HG02981 (cell line): ENCODE measurements around the gene ANKRD1.

Experiments
- ATAC-seq: cut with Tn5 transposase; IDR thresholded peaks from one replicate; pipeline ENCODE4 v1.9.1; 2021; ENCODE audit warnings: mild to moderate bottlenecking, moderate library complexity; ENCODE audit not compliant: unreplicated experiment

ANKRD1 gene

DNA sequence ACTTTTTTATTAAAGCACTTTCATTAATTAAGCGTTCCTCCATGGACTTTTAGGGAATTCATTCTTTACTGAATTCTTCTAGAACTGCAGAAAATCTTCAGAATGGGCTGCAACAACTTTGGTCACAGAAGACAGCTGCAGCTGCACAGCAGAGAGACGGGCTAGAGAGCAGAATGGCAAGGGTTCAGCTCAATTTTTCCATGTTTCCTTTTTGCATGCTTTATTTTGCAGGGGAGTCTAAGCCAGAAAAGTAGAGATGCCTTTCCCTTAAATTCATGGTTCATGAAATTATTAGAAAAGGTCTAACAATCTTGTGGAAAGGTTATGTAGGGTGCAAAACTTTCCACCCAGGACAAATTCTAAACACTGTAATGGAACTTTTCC, 15.4 kb upstream of the ANKRD1 start:
- no peak for ATAC-seq

- no peak for ATAC-seq
Observed at GRCh38 chr10:90935581-90936275, 14.8 kb upstream of the ANKRD1 start.

DNA sequence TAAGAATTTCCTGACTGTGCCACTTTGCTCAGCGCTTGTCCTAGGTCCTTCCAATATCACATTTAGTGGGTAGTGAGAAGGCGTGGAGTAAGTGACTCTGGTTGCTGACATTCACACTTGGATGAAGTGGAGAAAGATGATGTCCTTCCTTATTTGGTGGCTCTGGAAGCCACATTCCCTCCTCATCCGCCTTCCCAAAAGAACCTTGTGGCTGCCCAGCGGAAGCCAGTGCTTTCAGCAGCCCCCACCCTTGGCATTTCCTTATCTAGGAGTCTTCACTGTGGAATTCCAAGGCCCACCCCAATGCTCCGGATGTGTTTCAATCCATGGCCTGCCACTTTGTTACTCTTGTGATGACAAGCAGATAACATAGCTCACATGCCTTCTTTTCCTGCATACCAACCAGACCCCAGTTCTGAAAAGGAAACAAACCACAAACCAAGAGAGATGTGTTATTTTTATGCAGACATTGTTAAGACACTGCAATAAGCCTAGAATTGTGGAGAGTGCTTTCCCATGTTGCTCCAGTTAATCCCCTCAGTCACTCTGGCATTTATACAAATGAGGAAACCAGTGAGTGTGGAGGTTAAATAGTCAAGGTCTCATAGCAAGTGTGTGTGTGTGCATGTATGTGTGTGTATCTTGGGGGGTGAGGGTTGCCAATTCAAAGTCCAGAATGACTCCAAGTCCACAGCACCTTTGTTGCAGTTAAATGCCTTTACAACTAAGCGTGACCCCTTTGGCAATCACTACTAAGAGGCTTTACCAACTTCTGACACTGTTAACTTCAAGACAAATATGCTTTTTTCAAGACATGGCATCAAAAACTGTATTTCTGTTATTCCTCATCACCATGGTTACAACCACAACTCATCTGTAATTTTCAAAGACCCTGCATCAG, 10.3 kb upstream of the ANKRD1 start:
- ATAC-seq: no peak

- ATAC-seq: no peak
Observed at GRCh38 chr10:90930070-90930837, 9.4 kb upstream of the ANKRD1 start.

GRCh38 chr10:90929179-90929578, 8.3 kb upstream of the ANKRD1 start:
- no peak for ATAC-seq

- no peak for ATAC-seq
Observed at GRCh38 chr10:90927293-90927692, 6.4 kb upstream of the ANKRD1 start.

DNA sequence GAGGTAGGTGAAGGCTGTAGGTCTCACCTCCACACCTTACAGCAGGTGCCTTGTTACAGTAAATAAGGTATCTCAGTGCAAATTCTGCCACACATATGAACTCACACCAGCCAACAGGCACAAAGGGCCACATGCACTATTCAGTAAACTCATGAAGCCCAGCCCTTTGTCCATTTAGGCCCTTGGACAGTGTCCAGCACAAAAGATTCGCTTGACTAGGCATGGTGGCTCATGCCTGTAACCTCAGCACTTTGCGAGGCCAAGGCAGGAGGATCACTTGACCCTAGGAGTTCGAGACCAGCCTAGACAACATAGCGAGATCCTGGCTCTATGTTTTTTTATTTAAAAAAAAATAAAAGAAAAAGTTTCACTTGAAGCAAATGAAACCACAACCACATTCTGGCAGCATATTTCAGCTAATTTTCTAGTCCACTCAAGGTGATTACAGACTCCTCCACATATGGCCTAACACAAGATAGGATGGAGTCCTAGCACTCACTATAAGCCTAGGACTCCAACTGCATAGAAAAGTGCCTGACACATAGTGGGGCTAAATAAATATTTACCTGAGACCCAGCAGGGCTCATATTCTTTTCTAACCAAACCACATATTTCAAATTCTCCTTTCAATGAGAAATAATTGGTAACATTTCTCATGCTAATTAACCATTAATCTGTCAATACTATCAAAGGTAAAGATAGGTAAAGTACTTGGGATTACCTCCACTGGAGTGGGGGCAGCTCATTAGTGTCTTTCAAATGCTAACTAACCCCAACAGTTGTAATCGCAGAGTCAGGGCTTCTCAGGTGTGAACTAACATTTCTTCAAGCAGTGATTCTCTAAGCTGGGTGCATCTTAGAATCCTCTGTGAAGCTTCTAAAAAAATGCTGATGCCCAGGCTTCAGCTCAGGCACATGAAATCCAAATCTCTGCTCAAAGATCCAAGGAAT, 4.5 kb upstream of the ANKRD1 start:
- no peak for ATAC-seq

DNA sequence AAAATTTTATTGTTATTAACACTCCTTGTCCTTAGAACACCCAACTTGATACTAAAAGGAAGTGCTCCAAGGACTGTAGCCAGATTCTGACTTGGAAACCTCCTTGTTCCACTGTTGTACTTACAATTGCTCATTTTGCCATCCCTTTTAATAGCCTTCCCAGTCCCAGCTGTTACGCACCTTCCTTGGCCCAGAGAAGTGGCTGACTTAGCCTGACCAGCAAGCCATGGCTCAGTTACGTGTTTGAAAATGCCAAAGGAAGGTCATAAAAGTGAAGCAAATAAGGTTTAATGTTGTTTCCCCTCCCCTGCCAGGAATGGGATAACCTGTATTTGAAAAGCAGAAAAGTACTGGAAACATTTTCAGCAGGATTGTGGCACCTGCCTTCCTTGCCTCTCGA, 3.7 kb upstream of the ANKRD1 start:
- no peak for ATAC-seq

- no peak for ATAC-seq
Observed at GRCh38 chr10:90923111-90923731, 2.3 kb upstream of the ANKRD1 start.

DNA sequence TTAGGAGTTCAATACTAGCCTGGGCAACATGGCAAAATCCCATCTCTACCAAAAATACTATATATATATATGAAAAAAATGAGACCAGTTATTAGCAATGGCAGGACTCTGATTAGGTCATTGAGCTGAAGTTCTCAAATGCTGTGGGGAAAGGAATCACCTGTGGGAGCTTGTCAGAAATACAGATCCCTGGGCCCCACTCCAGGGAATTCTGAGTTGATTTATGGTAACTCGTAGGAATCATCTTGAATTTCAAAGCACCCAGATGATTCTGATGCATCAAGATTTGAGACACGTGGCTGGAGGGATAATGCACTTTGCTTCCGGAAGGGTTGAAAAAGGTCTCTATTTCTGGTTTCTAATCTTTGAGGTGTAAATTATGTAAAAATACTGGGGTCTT, 1.0 kb upstream of the ANKRD1 start:
- no peak for ATAC-seq

DNA sequence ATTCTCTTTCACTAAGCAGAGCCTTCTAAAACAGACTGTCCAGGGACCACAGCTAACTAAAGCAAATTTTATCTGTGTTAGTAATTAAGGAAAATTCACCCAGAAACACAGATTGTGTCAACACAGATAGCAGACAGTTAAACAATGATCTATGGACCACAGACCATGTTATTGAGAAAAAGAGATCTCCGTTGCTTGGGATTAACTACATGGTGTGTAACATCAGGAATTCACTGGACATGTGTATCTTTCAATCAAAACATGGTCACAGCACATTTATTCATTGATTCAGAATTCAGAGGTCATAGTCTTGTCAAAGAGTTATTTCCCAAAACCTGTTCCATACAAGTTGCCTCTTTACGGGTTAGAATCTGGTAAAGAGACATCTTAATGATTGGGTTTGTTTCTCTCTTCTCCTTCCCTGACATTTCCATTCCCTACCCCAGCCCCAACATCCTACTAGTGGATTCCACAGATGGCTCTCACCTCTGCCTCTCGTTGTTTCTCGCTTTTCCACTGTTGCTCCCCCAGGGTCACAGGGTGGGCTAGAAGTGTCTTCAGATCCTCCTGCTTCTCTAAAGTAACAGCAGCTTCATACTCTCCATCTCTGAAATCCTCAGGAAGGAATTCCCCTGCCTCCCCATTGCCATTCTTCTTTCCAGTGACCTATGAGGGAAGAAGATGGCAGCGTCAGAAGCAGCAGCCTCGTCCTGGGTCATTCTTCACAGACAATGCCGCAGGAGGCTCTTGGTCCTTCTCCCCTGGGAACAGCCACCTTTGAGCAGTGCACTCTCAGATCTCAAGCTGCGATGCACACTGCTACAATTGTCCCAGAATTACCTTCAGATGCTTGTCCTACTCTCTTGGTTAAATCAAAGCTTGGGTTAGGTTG, 958 bp downstream of the ANKRD1 start:
- no peak for ATAC-seq

DNA sequence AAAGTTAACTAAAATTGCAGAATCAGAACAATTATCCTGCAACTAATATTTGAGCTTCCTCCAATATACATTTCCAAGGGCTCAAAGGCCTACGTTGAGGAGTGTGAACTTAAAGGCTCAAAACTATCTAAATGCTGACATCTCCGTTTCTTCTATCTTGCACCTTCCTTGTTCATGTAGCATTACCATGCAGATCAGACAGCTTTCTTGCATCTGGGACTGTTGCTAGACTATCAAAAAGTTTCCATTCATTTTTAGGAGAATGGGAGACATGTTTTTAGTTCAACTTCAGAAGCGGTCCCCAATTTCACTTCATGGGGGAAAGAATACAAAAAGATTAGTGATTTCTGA, 2.9 kb downstream of the ANKRD1 start:
- ATAC-seq: no peak

DNA sequence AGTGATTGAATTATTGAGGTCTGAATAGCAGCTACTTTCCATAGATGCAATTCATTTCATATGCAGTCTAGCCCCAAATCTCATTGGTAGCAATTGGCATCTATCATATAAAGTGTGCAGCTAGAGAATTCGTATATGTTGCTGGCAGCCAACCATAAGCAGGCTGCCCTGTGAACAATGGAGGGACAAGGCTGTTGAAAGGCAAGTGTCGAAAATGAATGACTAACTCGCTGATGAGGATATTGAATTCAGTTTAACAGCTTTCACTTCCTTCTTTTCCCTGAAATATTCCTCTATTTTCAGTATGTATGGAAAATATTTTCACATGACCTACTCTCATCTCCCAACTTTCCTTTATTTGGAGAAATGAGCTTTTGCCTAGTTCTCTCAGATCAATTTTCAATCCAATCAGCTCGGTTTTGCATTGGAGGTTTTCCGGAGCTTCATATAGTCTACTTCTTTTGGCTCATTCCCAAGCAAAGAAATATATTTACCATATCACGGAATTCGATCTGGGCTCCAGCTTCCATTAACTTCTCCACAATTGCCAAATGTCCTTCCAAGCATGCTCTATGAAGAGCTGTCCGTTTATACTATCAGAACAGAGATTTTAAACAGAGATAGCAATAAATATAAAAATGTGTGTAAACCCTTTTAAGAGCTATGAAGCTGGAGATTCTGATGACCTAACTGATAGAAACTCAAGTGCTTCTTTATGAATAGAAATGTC, 3.5 kb downstream of the ANKRD1 start:
- ATAC-seq: no peak

GRCh38 chr10:90916392-90917237, 4.3 kb downstream of the ANKRD1 start:
- ATAC-seq: no peak

DNA sequence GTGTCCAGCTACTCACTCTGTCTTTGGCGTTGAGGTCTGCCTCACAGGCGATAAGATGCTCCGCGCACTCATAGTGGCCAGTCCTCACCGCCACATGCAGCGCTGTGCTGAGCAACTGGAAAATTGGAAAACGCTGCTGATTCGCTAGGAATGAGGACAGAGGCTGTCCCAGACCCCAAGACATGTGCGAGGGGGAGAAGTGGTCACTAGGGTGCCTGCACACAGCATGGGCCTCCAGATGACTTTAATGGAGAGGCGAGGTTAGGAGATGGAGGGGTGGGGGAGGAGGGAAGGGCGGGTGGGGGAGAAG, 5.2 kb downstream of the ANKRD1 start:
- no peak for ATAC-seq

GRCh38 chr10:90914992-90915765, 5.7 kb downstream of the ANKRD1 start:
- ATAC-seq: no peak
